Stimulated activated CD8-positive, alpha-beta memory T cell treated with anti-CD3 and anti-CD28 coated beads, Interleukin-7, amount 100 ng/mL, for 1 hour (primary cell): Measurements from ENCODE around the gene ARIH2.

Source experiments
- DNase-seq, 2 donors: peaks; one replicate each; pipeline ENCODE4 v3.0.0-alpha.2; 2020; ENCODE audit warnings: low read depth in 2 of 2

ARIH2 gene

GRCh38 chr3:49020330-49021212, 101.9 kb downstream of the ARIH2 start:
- no peak for DNase-seq

GRCh38 chr3:49021213-49021812, 102.7 kb downstream of the ARIH2 start:
- DNase-seq: peak; percentile 96 to 98

GRCh38 chr3:49021813-49022687, 103.4 kb downstream of the ARIH2 start, which contains the start of gene NDUFAF3:
Gene NDUFAF3, plus strand, starts transcription at chr3:49022121. Its CDS starts 24 bp downstream, at chr3:49022145.
- peak; percentile 82 for DNase-seq

- DNase-seq: no peak
These were observed 104.1 kb downstream of the ARIH2 start for GRCh38 chr3:49022688-49023171.

- no peak for DNase-seq
These were observed 105.1 kb downstream of the ARIH2 start for GRCh38 chr3:49023775-49024174.

GRCh38 chr3:49024449-49024848, 105.8 kb downstream of the ARIH2 start:
- DNase-seq: no peak

GRCh38 chr3:49025005-49025792, 106.6 kb downstream of the ARIH2 start:
- no peak for DNase-seq

- DNase-seq: no peak
These were observed 107.3 kb downstream of the ARIH2 start for GRCh38 chr3:49025793-49026520.

- no peak for DNase-seq
These were observed 107.9 kb downstream of the ARIH2 start for GRCh38 chr3:49026536-49026935.

- DNase-seq: no peak
These were observed 109.0 kb downstream of the ARIH2 start for GRCh38 chr3:49027634-49028033.

GRCh38 chr3:49028298-49028672, 109.6 kb downstream of the ARIH2 start:
- no peak for DNase-seq

GRCh38 chr3:49028673-49029562, 110.3 kb downstream of the ARIH2 start, which contains the start of gene IMPDH2:
Gene IMPDH2, minus strand, starts transcription at chr3:49029398. Its CDS starts 48 bp downstream, at chr3:49029350.
- DNase-seq: peak; percentile 85 to 86

- DNase-seq: no peak
These were observed 110.9 kb downstream of the ARIH2 start for GRCh38 chr3:49029563-49029884.

- DNase-seq: no peak
These were observed 111.7 kb downstream of the ARIH2 start for GRCh38 chr3:49030321-49030720.

- DNase-seq: no peak
These were observed 114.1 kb downstream of the ARIH2 start for GRCh38 chr3:49032646-49033304.

- DNase-seq: no peak
These were observed 116.0 kb downstream of the ARIH2 start for GRCh38 chr3:49034650-49035049.

GRCh38 chr3:49035281-49035680, 116.6 kb downstream of the ARIH2 start:
- no peak for DNase-seq
